Hepatocyte (in vitro differentiated cells): ENCODE data around the gene PRKAA1. TPM values are rescaled to one million over a fixed set of nuclear protein-coding genes. Genes with fewer than 3 reads are reported as not detected.
A peak's percentile ranks its signal among the peaks of the same experiment; 100 is the strongest.

ENCODE experiments used
- DNase-seq: peaks from one replicate; pipeline ENCODE4 v3.0.0-alpha.2; 2016; ENCODE audit warnings: low spot score
- H2AFZ ChIP-seq: fragments of 200-600 bp; sonication (generic); 2 replicates; pipeline ENCODE4 v1.6.0; 2016; ENCODE audit warnings: antibody characterized with exemption, mild to moderate bottlenecking
- H3K27ac ChIP-seq: fragments of 200-600 bp; sonication (generic); 2 replicates; pipeline ENCODE4 v1.5.1; 2016; ENCODE audit warnings: mild to moderate bottlenecking
- H3K27me3 ChIP-seq: fragments of 200-600 bp; sonication (generic); 2 replicates; pipeline ENCODE4 v1.6.1; 2016
- H3K36me3 ChIP-seq: fragments of 200-600 bp; sonication (generic); replicated peaks from 2 replicates; pipeline ENCODE4 v1.5.1; 2016; ENCODE audit warnings: low read depth; ENCODE audit not compliant: insufficient read depth
- H3K4me1 ChIP-seq: fragments of 200-600 bp; sonication (generic); 2 replicates; pipeline ENCODE4 v1.5.1; 2016; ENCODE audit warnings: mild to moderate bottlenecking, moderate library complexity; ENCODE audit not compliant: insufficient read depth
- H3K4me2 ChIP-seq: fragments of 200-600 bp; sonication (generic); 2 replicates; pipeline ENCODE4 v1.6.0; 2016
- H3K4me3 ChIP-seq: fragments of 200-600 bp; sonication (generic); 2 replicates; pipeline ENCODE4 v1.5.1; 2016; ENCODE audit warnings: mild to moderate bottlenecking
- H3K79me2 ChIP-seq: fragments of 200-600 bp; sonication (generic); 2 replicates; pipeline ENCODE4 v1.6.0; 2017; ENCODE audit warnings: mild to moderate bottlenecking
- H3K9me2 ChIP-seq: fragments of 200-600 bp; sonication (generic); replicated peaks from 2 replicates; pipeline ENCODE4 v1.6.0; 2017; ENCODE audit warnings: mild to moderate bottlenecking; ENCODE audit not compliant: insufficient read depth
- H3K9me3 ChIP-seq: fragments of 200-600 bp; sonication (generic); 2 replicates; pipeline ENCODE4 v1.5.1; 2016; ENCODE audit warnings: low read depth, mild to moderate bottlenecking
- H4K20me1 ChIP-seq: fragments of 200-600 bp; sonication (generic); 2 replicates; pipeline ENCODE4 v1.6.0; 2016; ENCODE audit warnings: mild to moderate bottlenecking; ENCODE audit not compliant: insufficient read depth, poor library complexity, severe bottlenecking
- EZH2 ChIP-seq: fragments of 200-600 bp; sonication (generic); IDR thresholded peaks from 2 replicates; pipeline ENCODE4 v1.6.1; 2016; ENCODE audit warnings: antibody characterized with exemption, mild to moderate bottlenecking, borderline replicate concordance
- EZH2phosphoT487 ChIP-seq: fragments of 200-600 bp; sonication (generic); IDR thresholded peaks from one replicate; pipeline ENCODE4 v1.6.1; 2018; ENCODE audit warnings: antibody characterized with exemption, mild to moderate bottlenecking, low read depth, moderate library complexity; ENCODE audit not compliant: unreplicated experiment, severe bottlenecking
- WGBS: methylation state at CpG from one replicate; pipeline ENCODE4 v1.1.6; 2016; ENCODE audit warnings: low lambda C conversion rate; ENCODE audit errors: missing lambda C conversion rate; 5-methylcytosine and 5-hydroxymethylcytosine counted together
- polyA plus RNA-seq: library from polyadenylated mRNA; unstranded; fragments of >200 nt; fragmentation: Nextera tagmentation; extraction: Ambion mirVana; gene quantifications from 2 replicates; pipeline ENCODE4 v1.2.1, GENCODE V29; 2016
- total RNA-seq: library from RNA; depleted of rRNA; stranded (reverse); fragments of >200 nt; gene quantifications from 2 replicates; pipeline ENCODE4 v1.2.3, GENCODE V29; 2014
- TF ChIP-seq, protein P1 (sequence below): fragments of 200-600 bp; sonication (generic); IDR thresholded peaks from 2 replicates; pipeline ENCODE4 v1.5.1; 2016; ENCODE audit warnings: antibody characterized with exemption, mild to moderate bottlenecking; ENCODE audit not compliant: poor library complexity

Gene PRKAA1
- total and polyA plus RNA-seq, 2 experiments from 2014 or later = 25.7 to 90.4 TPM

- Histone ChIP-seq H2AFZ (no peak overlapping the region), H3K27me3 (no peaks in the 10 kb centered on the region), H3K9me3 (no peaks in the 10 kb centered on the region), H3K4me2 (peak overlapping the region; percentile 38), H3K4me1 (peaks cover 21% of the 10 kb centered on the region), H3K36me3 (no peaks in the 10 kb centered on the region), H3K9me2 (no peaks in the 10 kb centered on the region), H3K79me2 (peaks cover 60% of the 10 kb centered on the region), H3K27ac (peak overlapping the region; percentile 82), H3K4me3 (no peak overlapping the region), H4K20me1 (peaks cover 9% of the 10 kb centered on the region)
- WGBS = 68% methylated on average over 4 of the region's 4 CpGs
- no peak for DNase-seq
- TF ChIP-seq EZH2phosphoT487 (no peak), EZH2 (no peak)
- TF ChIP-seq, protein P1, sequence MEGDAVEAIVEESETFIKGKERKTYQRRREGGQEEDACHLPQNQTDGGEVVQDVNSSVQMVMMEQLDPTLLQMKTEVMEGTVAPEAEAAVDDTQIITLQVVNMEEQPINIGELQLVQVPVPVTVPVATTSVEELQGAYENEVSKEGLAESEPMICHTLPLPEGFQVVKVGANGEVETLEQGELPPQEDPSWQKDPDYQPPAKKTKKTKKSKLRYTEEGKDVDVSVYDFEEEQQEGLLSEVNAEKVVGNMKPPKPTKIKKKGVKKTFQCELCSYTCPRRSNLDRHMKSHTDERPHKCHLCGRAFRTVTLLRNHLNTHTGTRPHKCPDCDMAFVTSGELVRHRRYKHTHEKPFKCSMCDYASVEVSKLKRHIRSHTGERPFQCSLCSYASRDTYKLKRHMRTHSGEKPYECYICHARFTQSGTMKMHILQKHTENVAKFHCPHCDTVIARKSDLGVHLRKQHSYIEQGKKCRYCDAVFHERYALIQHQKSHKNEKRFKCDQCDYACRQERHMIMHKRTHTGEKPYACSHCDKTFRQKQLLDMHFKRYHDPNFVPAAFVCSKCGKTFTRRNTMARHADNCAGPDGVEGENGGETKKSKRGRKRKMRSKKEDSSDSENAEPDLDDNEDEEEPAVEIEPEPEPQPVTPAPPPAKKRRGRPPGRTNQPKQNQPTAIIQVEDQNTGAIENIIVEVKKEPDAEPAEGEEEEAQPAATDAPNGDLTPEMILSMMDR = no peak
These were observed 22.9 kb downstream of the PRKAA1 start for GRCh38 chr5:40775085-40775845.

DNA sequence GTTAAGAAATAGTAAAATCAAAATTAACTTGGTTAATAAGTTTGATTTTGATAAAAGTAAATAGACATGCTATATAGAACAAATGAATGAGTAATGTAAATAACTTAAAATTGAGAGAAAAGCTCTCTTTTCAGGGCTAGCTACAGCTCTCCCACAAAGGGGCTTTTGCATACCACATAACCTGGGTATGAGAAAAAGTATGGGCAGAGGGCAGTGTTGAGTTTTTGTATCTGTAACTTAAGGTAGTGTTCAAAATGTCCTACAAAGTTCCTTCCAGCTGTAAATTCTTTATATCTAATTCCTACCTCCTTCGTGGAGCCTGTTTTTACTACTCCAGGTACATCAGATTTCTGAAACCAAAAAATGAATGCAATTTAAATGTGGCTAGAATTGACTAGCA, 23.6 kb downstream of the PRKAA1 start:
- 75% methylated on average over 1 of the region's 1 CpG for WGBS
- Histone ChIP-seq H3K4me1 (peaks cover 21% of the 10 kb centered on the region), H3K27me3 (no peaks in the 10 kb centered on the region), H3K9me2 (no peaks in the 10 kb centered on the region), H3K36me3 (no peaks in the 10 kb centered on the region), H3K4me2 (no peak overlapping the region), H3K79me2 (peaks cover 54% of the 10 kb centered on the region), H4K20me1 (peaks cover 9% of the 10 kb centered on the region), H2AFZ (no peak overlapping the region), H3K4me3 (no peak overlapping the region), H3K27ac (peak overlapping the region; percentile 82), H3K9me3 (no peaks in the 10 kb centered on the region)
- TF ChIP-seq, protein P1 = peak; percentile 11
- TF ChIP-seq EZH2 = no peak
- no peak for TF ChIP-seq EZH2phosphoT487
- DNase-seq = no peak

DNA sequence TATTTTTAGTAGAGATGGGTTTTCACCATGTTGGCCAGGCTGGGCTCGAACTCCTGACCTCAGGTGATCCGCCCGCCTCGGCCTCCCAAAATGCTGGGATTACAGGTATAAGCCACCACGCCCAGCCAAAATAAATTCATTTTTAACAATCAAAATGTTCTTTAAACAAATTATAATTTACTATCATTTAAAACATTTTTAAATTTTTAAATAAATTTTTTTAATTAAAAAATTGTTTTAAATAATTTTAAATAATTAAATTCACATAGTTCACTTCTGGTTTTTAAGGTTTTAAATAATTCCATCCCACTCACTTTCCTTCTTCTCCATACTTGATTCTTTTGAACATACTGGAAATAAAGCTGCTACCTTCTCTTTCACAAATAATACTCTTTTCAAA, 27.4 kb downstream of the PRKAA1 start:
- no peak for DNase-seq
- H4K20me1 ChIP-seq = no peaks in the 10 kb centered on the region
- H2AFZ ChIP-seq = no peak overlapping the region
- WGBS = 95% methylated on average over 5 of the region's 5 CpGs
- H3K36me3 ChIP-seq = no peaks in the 10 kb centered on the region
- H3K4me1 ChIP-seq = peaks cover 9% of the 10 kb centered on the region
- H3K4me2 ChIP-seq = no peak overlapping the region
- no peak overlapping the region for H3K4me3 ChIP-seq
- H3K9me2 ChIP-seq = no peaks in the 10 kb centered on the region
- H3K27me3 ChIP-seq = no peaks in the 10 kb centered on the region
- TF ChIP-seq, protein P1 = no peak
- TF ChIP-seq EZH2 (no peak), EZH2phosphoT487 (no peak)
- H3K9me3 ChIP-seq = no peaks in the 10 kb centered on the region
- no peak overlapping the region for H3K27ac ChIP-seq
- peaks cover 17% of the 10 kb centered on the region for H3K79me2 ChIP-seq
